ENCODE data around the gene TM2D3. TPM values are rescaled to one million over a fixed set of nuclear protein-coding genes. Genes with fewer than 3 reads are reported as not detected.

TM2D3 gene
- total and polyA plus RNA-seq, 10 of the 15 experiments (the other 5 are each of a cell fraction or from before 2014, with no cell fraction given), result 28.3 to 84.5 (median 45.0) TPM

DNA sequence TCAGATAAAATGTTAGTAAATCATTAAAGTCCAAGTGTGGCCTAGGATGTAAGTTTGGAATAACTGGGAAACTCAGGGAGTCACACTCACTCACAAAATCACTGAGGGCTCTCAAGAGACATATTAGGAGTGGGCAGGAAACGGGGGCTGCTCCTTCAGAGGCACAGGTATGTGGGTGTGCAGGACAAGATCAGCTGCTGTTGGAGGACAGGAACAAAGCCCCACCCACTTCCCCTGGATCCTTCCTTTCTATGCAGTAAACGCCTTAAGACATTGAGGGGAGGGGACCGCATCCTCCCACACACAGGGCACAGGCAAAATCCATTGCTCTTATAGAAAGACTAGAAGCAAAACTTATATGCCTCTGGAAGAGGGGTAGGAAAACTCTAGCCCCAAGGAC is 30.2 kb downstream of the TM2D3 start:
- RAD21 ChIA-PET (ENCODE audit: unreplicated experiment), result no interaction called here
- no peak overlapping the region for H3K27ac ChIP-seq (ENCODE audit: control insufficient read depth, insufficient read depth)
- intact Hi-C loops (cut with micrococcal nuclease; ENCODE audit: unreplicated experiment), result no loop called here
- H2AFZ ChIP-seq (ENCODE audit: control insufficient read depth, low read depth, low read length), result no peak overlapping the region
- H3K79me2 ChIP-seq (ENCODE audit: control insufficient read depth, insufficient read depth, low read length), result no peaks in the 10 kb centered on the region
- CTCF ChIA-PET, result interaction anchor here (2.1 kb wide), 1 partner anchor 20 kb away, joined by 10 read pairs; no protein-coding TSS in a partner anchor
- DNase-seq (ENCODE audit: low read depth, low spot score), result no peak
- no peaks in the 10 kb centered on the region for H4K20me1 ChIP-seq (ENCODE audit: control insufficient read depth, insufficient read depth)
- no TSS peak for BruUV-seq (replicated peaks)
- SMC1A ChIA-PET (ENCODE audit: uncharacterized antibody, unreplicated experiment), result interaction anchor here (1.0 kb wide), 1 partner anchor 306 kb away, joined by 3 read pairs; no protein-coding TSS in a partner anchor
- no peak for FAIRE-seq
- peaks cover 0 to 2% of the 10 kb centered on the region in 2 experiments; a peak in 1 of 4 replicates for H3K36me3 ChIP-seq (ENCODE audit: control insufficient read depth in 2 of 2, insufficient read depth in 2 of 2, low read length in 1 of 2)
- H3K9ac ChIP-seq (ENCODE audit: control insufficient read depth, insufficient read depth, low read length), result no peak overlapping the region
- peaks cover 15% of the 10 kb centered on the region for H3K4me1 ChIP-seq (ENCODE audit: control insufficient read depth, insufficient read depth, low read length)
- H3K4me3 ChIP-seq, result no peak overlapping the region
- no peak for TF ChIP-seq SP1 (IDR thresholded peaks at IDR 0.05; ENCODE audit: low read depth, low read length)
- no peak for TF ChIP-seq CBX5 (IDR thresholded peaks at IDR 0.05; ENCODE audit: low read depth)
- TF ChIP-seq SIX5 (IDR thresholded peaks at IDR 0.05; ENCODE audit: low read depth, low read length, severe bottlenecking), result no peak
- TF ChIP-seq GATAD2B (conservative IDR thresholded peaks at IDR 0.05; ENCODE audit: low read depth), result no peak
- TF ChIP-seq, protein P1, sequence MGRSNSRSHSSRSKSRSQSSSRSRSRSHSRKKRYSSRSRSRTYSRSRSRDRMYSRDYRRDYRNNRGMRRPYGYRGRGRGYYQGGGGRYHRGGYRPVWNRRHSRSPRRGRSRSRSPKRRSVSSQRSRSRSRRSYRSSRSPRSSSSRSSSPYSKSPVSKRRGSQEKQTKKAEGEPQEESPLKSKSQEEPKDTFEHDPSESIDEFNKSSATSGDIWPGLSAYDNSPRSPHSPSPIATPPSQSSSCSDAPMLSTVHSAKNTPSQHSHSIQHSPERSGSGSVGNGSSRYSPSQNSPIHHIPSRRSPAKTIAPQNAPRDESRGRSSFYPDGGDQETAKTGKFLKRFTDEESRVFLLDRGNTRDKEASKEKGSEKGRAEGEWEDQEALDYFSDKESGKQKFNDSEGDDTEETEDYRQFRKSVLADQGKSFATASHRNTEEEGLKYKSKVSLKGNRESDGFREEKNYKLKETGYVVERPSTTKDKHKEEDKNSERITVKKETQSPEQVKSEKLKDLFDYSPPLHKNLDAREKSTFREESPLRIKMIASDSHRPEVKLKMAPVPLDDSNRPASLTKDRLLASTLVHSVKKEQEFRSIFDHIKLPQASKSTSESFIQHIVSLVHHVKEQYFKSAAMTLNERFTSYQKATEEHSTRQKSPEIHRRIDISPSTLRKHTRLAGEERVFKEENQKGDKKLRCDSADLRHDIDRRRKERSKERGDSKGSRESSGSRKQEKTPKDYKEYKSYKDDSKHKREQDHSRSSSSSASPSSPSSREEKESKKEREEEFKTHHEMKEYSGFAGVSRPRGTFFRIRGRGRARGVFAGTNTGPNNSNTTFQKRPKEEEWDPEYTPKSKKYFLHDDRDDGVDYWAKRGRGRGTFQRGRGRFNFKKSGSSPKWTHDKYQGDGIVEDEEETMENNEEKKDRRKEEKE (IDR thresholded peaks at IDR 0.05), result no peak
- TF ChIP-seq CHD1 (IDR thresholded peaks at IDR 0.05; ENCODE audit: low read depth, low read length), result no peak
- in situ Hi-C loops (cut with MboI), result no loop called here
- H3K27me3 ChIP-seq (replicated peaks in 1 of 2; ENCODE audit: control insufficient read depth in 2 of 2, insufficient read depth in 2 of 2, low read length in 1 of 2), result no peaks in the 10 kb centered on the region
- WGBS (ENCODE audit: insufficient coverage, insufficient replicate concordance, low lambda C conversion rate, missing lambda C conversion rate), result 85% methylated on average over 3 of the region's 3 CpGs
- H3K9me3 ChIP-seq (replicated peaks; ENCODE audit: control insufficient read depth, insufficient read depth, low read length), result peaks cover 12% of the 10 kb centered on the region
- H3K4me2 ChIP-seq (ENCODE audit: control insufficient read depth, insufficient read depth), result no peak overlapping the region
- no peak for ATAC-seq
- POLR2A ChIA-PET, result no interaction called here
